ENCODE results near the gene SSC4D.
"Not testable (repeated sequence)": the region's sequence is repeated elsewhere in the genome, so short reads cannot be mapped to it uniquely, and the experiment has no call there.

SSC4D gene

GRCh38 chr7:76430211-76430610 is 20.7 kb upstream of the SSC4D start:
- in situ Hi-C loops (cut with MboI; ENCODE audit: low sequenced_read_pairs, unreplicated experiment): no loop called here
- TF ChIP-seq, protein P1, sequence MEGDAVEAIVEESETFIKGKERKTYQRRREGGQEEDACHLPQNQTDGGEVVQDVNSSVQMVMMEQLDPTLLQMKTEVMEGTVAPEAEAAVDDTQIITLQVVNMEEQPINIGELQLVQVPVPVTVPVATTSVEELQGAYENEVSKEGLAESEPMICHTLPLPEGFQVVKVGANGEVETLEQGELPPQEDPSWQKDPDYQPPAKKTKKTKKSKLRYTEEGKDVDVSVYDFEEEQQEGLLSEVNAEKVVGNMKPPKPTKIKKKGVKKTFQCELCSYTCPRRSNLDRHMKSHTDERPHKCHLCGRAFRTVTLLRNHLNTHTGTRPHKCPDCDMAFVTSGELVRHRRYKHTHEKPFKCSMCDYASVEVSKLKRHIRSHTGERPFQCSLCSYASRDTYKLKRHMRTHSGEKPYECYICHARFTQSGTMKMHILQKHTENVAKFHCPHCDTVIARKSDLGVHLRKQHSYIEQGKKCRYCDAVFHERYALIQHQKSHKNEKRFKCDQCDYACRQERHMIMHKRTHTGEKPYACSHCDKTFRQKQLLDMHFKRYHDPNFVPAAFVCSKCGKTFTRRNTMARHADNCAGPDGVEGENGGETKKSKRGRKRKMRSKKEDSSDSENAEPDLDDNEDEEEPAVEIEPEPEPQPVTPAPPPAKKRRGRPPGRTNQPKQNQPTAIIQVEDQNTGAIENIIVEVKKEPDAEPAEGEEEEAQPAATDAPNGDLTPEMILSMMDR (IDR thresholded peaks at IDR 0.05; ENCODE audit: borderline replicate concordance, control extremely low read depth, extremely low read depth, insufficient read depth, missing control alignments): no peak

DNA sequence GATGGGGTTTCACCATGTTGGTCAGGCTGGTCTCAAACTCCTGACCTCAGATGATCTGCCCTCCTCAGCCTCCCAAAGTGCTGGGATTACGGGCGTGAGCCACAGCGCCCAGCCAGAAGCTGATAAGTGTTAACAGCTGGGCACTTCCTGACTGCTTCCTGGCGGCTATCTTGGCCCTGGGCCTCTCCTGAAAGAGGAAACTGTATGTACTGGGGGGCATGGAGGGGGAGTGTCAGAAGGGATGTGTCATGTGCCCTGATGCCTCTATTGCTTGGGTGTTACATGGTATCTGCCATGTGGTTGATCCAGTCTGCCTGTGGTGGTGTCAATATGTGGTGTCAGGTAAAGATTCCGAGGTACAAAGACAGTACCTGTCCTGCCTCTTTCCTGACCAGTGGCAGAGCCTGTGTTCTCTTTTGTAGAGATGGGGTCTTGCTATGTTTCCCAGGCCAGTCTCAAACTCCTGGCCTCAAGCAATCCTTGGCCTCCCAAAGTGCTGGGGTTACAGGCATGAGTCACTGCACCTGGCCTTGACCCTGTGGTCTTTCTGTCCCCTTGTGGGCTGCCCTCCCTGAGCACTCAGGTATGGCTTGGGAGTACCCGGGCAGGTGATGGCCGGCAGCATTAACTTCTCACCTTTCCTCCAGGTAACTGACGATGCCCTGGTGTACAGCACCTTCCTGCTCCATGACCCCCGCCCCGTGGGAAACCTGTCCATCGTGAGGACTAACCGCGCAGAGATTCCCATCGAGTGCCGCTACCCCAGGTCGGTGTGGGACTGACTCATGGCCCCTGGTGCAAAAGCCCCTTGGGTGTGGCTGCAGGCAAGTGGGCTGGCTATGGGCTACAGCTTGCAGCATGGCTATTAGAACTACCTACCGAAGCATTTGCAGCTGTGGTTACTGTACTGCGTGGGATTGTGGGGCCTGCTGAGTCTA is 19.6 kb upstream of the SSC4D start:
- DNase-seq (ENCODE audit: low spot score): no peak
- TF ChIP-seq, protein P1 (IDR thresholded peaks at IDR 0.05; ENCODE audit: borderline replicate concordance, control extremely low read depth, extremely low read depth, insufficient read depth, missing control alignments): no peak
- in situ Hi-C loops (cut with MboI; ENCODE audit: low sequenced_read_pairs, unreplicated experiment): no loop called here

More at GRCh38 chr7:76430211-76430610, 20.7 kb upstream of the SSC4D start:
- DNase-seq (ENCODE audit: low spot score): no peak

DNA sequence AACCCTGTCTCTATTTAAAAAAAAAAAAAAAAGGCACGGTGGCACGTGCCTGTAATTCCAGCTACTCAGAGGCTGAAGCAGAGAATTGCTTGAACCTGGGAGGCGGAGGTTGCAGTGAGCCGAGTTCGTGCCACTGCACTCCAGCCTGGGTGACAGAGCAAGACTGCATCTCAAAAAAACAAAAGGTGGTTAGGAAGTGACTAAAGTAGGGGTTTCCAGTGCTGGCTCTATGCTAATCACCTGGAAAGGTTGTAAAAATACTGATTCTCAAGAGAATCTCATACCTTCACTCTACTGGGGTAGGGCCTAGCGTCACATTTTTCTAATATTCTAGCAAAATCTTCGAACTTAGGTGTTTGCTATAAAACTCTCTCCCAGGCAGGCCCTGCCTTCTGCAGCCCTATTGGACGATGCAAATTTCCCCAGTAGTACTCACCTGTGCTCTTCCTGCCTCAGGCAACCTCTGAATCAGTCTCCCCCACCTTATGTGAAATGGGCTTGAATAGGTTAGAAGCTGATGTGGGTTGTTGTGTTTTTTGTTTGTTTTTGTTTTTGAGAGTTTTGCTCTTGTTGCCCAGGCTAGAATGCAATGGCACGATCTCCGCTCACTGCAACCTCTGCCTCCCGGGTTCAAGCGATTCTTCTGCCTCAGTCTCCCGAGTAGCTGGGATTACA is 18.8 kb upstream of the SSC4D start:
- DNase-seq (ENCODE audit: low spot score): no peak

GRCh38 chr7:76427635-76428034 is 18.1 kb upstream of the SSC4D start:
- in situ Hi-C loops (cut with MboI; ENCODE audit: low sequenced_read_pairs, unreplicated experiment): no loop called here
- TF ChIP-seq, protein P1 (IDR thresholded peaks at IDR 0.05; ENCODE audit: borderline replicate concordance, control extremely low read depth, extremely low read depth, insufficient read depth, missing control alignments): no peak
- DNase-seq (ENCODE audit: low spot score): no peak

More for the DNA sequence above, 18.8 kb upstream of the SSC4D start:
- TF ChIP-seq, protein P1 (IDR thresholded peaks at IDR 0.05; ENCODE audit: borderline replicate concordance, control extremely low read depth, extremely low read depth, insufficient read depth, missing control alignments): no peak
- in situ Hi-C loops (cut with MboI; ENCODE audit: low sequenced_read_pairs, unreplicated experiment): no loop called here

GRCh38 chr7:76426246-76426645 is 16.7 kb upstream of the SSC4D start:
- DNase-seq (ENCODE audit: low spot score): no peak
- in situ Hi-C loops (cut with MboI; ENCODE audit: low sequenced_read_pairs, unreplicated experiment): no loop called here
- TF ChIP-seq, protein P1 (IDR thresholded peaks at IDR 0.05; ENCODE audit: borderline replicate concordance, control extremely low read depth, extremely low read depth, insufficient read depth, missing control alignments): no peak

- DNase-seq (ENCODE audit: low spot score); in situ Hi-C loops (cut with MboI; ENCODE audit: low sequenced_read_pairs, unreplicated experiment): not testable (repeated sequence)
Observed at GRCh38 chr7:76425558-76425957, 16.1 kb upstream of the SSC4D start.

- no peak for DNase-seq (ENCODE audit: low spot score)
- in situ Hi-C loops (cut with MboI; ENCODE audit: low sequenced_read_pairs, unreplicated experiment): no loop called here
- TF ChIP-seq, protein P1 (IDR thresholded peaks at IDR 0.05; ENCODE audit: borderline replicate concordance, control extremely low read depth, extremely low read depth, insufficient read depth, missing control alignments): no peak
Observed at GRCh38 chr7:76425156-76425555, 15.7 kb upstream of the SSC4D start.

Measured in GM13976 (cell line).